NCI-H69 (cell line): Measurements from ENCODE around the gene ZNF329.
"Not testable (repeated sequence)": the region's sequence is repeated elsewhere in the genome, so short reads cannot be mapped to it uniquely, and the experiment has no call there.

Experiments
- DNase-seq: peaks from one replicate; lab custom pipeline; 2025; lab: John Stamatoyannopoulos, UW

ZNF329 gene

DNA sequence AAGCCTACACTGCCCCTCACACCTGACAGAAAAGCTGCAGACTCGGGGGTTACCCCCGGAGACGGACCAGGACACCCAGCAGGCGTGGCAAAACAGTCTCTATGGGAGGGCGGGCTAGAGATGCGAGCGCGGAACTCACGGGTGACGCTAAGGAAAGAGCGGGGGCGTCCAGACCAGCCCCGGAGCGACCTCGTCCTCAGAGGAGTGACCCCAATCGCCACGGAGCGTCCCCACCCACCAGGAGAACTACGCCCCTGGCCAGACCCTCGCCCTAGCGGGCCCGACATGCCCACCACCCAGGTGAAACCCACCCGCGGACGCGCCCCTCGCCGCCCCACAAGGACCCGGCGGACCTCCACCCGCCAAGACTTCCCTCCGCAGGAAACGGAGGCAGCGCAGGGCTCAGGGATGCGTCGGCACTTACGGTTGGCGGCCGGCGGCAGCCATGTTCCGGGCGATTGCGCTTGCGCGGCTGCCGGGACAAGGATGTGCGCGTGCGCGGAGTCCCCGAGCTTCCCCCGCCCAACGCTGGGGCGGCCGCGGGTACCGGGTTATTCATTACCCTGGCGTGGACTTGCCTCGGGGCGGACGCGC lies at the start of gene ZNF329:
TSS of gene ZNF329 (minus strand) at position 462 of the 594 bp plus-strand sequence. CDS start 21,286 bp downstream, outside the sequence.
- peak; percentile 86 for DNase-seq

DNA sequence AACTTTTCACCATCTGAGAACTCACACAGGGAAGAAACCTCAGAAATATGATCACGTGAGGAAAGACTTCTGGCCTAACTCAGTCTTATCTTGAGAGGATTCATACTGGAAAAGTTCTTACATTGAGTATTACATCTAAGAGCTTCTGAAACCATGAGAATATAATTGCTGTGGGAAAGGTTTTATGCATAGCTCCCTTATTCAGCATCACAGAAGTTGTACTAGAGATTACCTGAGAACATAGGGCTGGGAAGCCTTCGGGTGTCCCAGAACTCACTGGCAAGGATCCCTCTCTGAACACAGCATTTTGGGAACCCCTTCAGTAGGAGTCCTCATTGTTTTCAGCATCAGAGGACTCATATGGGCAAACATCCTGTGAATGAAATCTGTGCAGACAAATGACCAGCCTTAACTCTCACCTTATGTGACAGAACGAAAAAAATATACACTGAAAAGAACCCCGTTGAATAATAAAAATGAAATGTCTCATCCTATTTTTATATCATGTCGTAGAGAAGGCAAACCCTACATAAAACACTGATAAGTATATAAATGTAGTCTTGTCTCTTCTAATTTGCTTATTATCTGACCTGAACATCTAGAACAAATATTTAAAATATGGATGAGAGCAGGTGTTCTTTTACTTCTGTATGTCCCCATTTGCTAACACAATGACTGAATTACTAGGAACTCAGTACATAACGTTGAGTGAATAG lies 46.5 kb upstream of the ZNF329 start:
- DNase-seq, result no peak

- DNase-seq, result no peak
Measured at GRCh38 chr19:58183817-58184215, 33.2 kb upstream of the ZNF329 start.

- peak; percentile 91 for DNase-seq
Measured at GRCh38 chr19:58182989-58183816, 32.6 kb upstream of the ZNF329 start, which contains the start of gene ZNF274. ZNF274 (plus strand) TSS chr19:58183061; CDS start chr19:58183966, 905 bp downstream.

- peak; percentile 86 for DNase-seq
Measured at GRCh38 chr19:58182577-58182988, 32.0 kb upstream of the ZNF329 start.

GRCh38 chr19:58181902-58182576 lies 31.4 kb upstream of the ZNF329 start:
- peak; percentile 52 for DNase-seq

DNA sequence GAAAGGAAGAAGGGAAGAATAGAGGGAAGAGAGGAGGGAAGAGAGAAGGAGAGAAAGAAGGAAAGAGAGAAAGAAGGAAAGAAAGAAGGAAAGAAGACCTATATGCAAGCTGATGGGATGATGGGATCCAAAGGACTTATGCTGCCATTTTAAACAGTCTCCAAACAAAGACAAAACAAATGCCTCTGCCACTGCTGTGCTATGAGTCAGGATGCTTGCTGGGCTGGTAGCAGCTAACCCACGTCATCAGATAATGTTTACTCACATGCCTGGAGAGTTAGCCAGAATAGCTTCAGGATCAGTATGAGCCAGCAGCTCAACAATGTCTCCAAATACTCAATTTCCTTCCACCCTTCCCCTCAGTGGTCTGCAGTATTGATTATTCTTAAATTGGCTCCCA lies 20.3 kb upstream of the ZNF329 start:
- DNase-seq, result no peak

DNA sequence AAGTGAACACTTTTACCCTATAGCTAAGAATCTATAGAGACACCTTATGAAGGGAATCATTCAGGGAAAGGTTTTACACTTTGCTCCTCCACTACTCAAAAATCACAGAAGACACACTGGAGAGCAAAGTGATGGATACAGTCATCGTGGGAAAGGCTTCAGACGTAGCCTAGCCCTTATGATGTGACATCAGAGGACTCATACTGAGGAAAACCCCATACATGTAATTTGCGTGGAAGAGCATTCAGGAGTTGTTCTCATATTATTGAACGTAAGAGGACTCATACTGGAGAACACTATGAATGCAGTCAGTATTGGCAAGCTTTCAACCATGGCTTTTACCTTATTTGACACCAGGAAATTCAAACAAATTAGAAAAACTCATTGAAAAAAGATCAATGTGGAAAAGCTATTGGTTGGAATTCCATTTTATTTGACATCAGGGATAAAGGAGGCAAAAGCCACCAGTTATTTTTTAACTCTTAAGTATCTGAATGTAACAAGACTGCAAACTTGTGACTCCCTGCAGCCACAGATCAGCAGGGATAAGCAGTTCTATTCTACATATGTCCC lies 16.2 kb upstream of the ZNF329 start:
- no peak for DNase-seq

DNA sequence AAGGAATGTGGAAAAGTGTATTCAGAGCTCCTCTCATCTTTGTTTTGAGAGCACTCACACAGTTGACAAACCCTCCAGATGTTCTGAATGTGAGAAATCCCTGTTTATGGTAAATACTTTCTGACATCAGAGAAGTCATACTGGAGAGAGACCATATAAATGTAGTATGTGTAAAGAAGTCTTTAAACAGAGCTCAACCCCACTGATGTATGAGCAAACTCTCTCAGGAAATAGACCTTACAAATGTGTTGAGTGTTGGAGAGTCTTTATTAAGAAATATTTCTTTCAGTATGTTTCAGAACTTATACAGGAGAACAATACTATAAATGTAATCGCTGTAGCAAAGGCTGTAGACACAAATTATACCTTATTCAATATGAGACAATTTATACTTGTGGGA lies 15.7 kb upstream of the ZNF329 start:
- no peak for DNase-seq

GRCh38 chr19:58157045-58157728 lies 6.6 kb upstream of the ZNF329 start:
- no peak for DNase-seq

DNA sequence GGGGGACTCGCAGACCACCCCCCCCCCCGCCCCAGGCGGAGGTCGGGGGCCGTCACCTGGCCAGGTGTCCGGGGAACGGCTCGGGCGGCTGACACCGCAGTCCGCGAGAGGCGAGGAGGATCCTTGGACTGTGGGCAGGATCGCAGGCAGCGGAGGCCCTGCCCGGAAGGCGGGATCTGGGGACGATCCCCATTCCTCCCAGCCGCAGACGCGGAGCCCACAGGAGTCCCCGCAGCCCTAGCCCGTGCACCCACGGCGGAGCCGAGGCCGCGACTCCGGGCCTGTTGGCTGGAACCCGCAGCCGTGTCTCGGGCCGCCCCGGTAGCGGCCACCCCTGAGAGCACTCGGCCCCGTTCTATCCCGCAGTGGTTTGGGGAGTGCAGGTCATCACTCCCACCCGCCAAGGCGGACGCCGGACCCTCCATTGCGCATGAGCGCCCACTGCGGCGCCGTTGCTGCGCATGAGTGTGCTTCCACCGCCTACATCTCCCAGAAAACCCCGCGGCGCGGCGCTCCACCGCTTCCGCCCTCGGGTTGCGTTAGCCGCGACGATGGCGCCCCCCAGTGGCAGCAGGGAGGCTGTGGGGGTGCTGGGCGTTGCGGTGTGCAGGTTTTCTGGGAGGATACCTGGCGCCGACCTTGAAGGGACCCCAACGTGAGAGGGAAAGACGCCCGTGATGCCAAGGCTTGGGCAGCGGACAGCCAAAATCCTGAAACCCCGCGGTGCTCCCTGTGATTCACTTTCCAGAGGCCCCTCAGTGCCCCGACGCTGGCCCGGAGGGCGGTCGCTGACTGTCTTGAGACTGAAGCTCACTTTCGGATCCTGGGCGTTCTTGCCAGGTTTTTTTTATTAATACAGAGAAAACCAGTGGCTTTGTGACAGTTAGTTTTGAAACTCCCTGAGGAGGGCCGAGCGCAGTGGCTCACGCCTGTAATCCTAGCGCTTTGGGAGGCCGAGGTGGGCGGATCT lies 4.4 kb upstream of the ZNF329 start:
- DNase-seq, result peak; percentile 8

GRCh38 chr19:58154287-58154678 lies 3.7 kb upstream of the ZNF329 start:
- no peak for DNase-seq

DNA sequence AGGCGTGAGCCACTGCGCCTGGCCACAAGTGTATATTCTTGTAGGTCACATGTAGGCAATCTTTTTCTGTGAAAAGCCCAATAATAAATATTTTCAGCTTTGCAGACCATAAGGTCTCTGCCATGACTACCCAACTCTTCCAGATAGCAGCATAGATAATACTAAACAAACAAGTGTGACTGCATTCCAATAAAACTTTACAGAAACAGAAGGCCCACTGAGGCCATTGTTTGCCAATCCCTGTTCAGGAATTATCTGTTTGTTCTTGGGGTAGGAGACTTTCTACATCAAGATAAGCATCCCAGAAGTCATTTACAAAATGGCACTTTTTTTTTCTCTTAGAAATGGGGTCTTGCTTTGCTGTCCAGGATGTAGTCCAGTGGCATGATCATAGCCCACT lies 2.8 kb upstream of the ZNF329 start:
- DNase-seq, result no peak

DNA sequence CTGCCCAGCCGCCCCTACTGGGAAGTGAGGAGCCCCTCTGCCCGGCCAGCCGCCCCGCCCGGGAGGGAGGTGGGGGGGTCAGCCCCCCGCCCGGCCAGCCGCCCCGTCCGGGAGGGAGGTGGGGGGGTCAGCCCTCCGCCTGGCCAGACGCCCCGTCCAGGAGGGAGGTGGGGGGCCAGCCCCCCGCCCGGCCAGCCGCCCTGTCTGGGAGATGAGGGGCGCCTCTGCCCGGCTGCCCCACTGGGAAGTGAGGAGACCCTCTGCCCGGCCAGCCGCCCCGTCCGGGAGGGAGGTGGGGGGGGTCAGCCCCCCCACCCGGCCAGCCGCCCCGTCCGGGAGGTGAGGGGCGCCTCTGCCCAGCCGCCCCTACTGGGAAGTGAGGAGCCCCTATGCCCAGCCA lies 3.1 kb downstream of the ZNF329 start:
- not testable (repeated sequence) for DNase-seq

DNA sequence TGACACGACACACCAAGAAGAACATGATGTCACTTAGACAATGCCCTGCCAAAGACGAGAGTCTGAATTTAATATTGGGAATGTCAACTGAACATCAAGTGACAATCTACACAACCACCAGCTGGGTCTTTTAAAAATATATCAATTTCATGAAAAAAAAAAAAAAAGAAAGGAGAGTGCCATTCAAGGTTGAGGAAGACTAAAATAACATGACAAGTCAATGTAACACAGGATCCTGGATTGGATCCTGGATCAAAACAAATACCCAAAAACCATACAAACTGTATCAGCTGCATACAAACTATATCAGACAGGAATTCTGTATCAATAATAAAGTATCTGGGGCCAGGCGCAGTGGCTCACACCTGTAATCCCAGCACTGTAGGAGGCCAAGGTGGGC lies 4.7 kb downstream of the ZNF329 start:
- DNase-seq, result no peak

GRCh38 chr19:58134244-58134643 lies 16.3 kb downstream of the ZNF329 start:
- no peak for DNase-seq

DNA sequence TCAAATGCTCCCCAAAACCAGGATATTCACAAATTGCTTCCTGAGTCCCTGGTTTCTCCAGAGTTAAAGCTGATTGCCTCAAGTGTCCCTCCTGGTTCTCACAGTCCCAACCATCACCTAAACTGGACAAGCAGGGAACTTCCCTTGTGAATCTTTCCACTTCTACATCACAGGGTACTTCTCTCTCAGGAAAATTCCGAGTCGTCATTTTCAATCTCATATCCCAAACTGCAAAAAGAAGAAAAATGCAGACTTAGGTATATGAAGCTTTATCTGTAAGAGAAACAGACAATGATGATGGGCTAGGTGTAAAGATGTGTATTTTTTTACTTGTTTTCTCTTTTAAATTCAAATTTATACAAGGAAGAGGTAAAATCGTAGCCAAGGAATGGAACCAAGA lies 21.3 kb downstream of the ZNF329 start:
- DNase-seq, result no peak

GRCh38 chr19:58128041-58128685 lies 22.4 kb downstream of the ZNF329 start:
- DNase-seq, result no peak

DNA sequence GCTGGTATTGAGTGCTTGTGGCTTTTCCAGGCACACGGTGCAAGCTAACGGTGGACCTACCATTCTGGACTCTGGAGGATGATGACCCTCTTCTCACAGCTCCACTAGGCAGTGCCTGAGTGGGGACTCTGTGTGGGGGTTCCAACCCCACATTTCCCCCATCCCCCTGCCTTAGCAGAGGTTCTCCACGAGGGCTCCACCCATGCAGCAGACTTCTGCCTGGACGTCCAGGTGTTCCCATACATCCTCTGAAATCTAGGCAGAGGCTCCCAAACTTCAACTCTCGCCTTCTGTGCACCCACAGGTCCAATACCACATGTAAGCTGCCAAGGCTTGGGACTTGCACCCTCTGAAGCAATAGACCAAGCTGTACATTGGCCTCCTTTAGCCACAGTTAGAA lies 27.2 kb downstream of the ZNF329 start:
- DNase-seq, result no peak
